ENCODE data around the gene HPS5.
"Not testable (repeated sequence)": the region's sequence is repeated elsewhere in the genome, so short reads cannot be mapped to it uniquely, and the experiment has no call there.

Gene HPS5

GRCh38 chr11:18282626-18283025 is 39.3 kb downstream of the HPS5 start:
- Histone ChIP-seq H3K27me3 (replicated peaks; ENCODE audit: control insufficient read depth, insufficient read depth, low read length) (no peaks in the 10 kb centered on the region), H3K36me3 (ENCODE audit: control insufficient read depth, insufficient read depth, low read length) (peaks cover 15% of the 10 kb centered on the region), H3K4me3 (replicated peaks; ENCODE audit: low read depth, low read length) (no peak overlapping the region)
- TF ChIP-seq CTCF (IDR thresholded peaks at IDR 0.05; ENCODE audit: insufficient read depth, low read length, poor library complexity, severe bottlenecking), result no peak
- no peak for DNase-seq (ENCODE audit: extremely low read depth, insufficient read length)

GRCh38 chr11:18280438-18281045 is 41.4 kb downstream of the HPS5 start:
- no peak for TF ChIP-seq CTCF (IDR thresholded peaks at IDR 0.05; ENCODE audit: insufficient read depth, low read length, poor library complexity, severe bottlenecking)
- H3K36me3 ChIP-seq (ENCODE audit: control insufficient read depth, insufficient read depth, low read length), result peaks cover 10% of the 10 kb centered on the region
- peak overlapping the region; percentile 46 for H3K4me3 ChIP-seq (replicated peaks; ENCODE audit: low read depth, low read length)
- DNase-seq (ENCODE audit: extremely low read depth, insufficient read length), result peak; percentile 26
- H3K27me3 ChIP-seq (replicated peaks; ENCODE audit: control insufficient read depth, insufficient read depth, low read length), result no peaks in the 10 kb centered on the region

GRCh38 chr11:18277565-18278271 is 44.2 kb downstream of the HPS5 start:
- Histone ChIP-seq H3K36me3 (ENCODE audit: control insufficient read depth, insufficient read depth, low read length) (peaks cover 7% of the 10 kb centered on the region), H3K27me3 (replicated peaks; ENCODE audit: control insufficient read depth, insufficient read depth, low read length) (no peaks in the 10 kb centered on the region), H3K4me3 (replicated peaks; ENCODE audit: low read depth, low read length) (no peak overlapping the region)
- no peak for TF ChIP-seq CTCF (IDR thresholded peaks at IDR 0.05; ENCODE audit: insufficient read depth, low read length, poor library complexity, severe bottlenecking)
- DNase-seq (ENCODE audit: extremely low read depth, insufficient read length), result no peak

GRCh38 chr11:18271206-18271605 is 50.7 kb downstream of the HPS5 start:
- Histone ChIP-seq H3K27me3 (replicated peaks; ENCODE audit: control insufficient read depth, insufficient read depth, low read length) (no peaks in the 10 kb centered on the region), H3K36me3 (ENCODE audit: control insufficient read depth, insufficient read depth, low read length) (no peaks in the 10 kb centered on the region), H3K4me3 (replicated peaks; ENCODE audit: low read depth, low read length) (no peak overlapping the region)
- DNase-seq (ENCODE audit: extremely low read depth, insufficient read length), result no peak
- no peak for TF ChIP-seq CTCF (IDR thresholded peaks at IDR 0.05; ENCODE audit: insufficient read depth, low read length, poor library complexity, severe bottlenecking)

GRCh38 chr11:18270102-18270501 is 51.8 kb downstream of the HPS5 start:
- Histone ChIP-seq H3K27me3 (replicated peaks; ENCODE audit: control insufficient read depth, insufficient read depth, low read length) (no peaks in the 10 kb centered on the region), H3K36me3 (ENCODE audit: control insufficient read depth, insufficient read depth, low read length) (no peaks in the 10 kb centered on the region), H3K4me3 (replicated peaks; ENCODE audit: low read depth, low read length) (no peak overlapping the region)
- DNase-seq (ENCODE audit: extremely low read depth, insufficient read length), result no peak
- TF ChIP-seq CTCF (IDR thresholded peaks at IDR 0.05; ENCODE audit: insufficient read depth, low read length, poor library complexity, severe bottlenecking), result no peak

GRCh38 chr11:18269252-18269651 is 52.7 kb downstream of the HPS5 start:
- H3K36me3 ChIP-seq (ENCODE audit: control insufficient read depth, insufficient read depth, low read length); DNase-seq (ENCODE audit: extremely low read depth, insufficient read length); H3K4me3 ChIP-seq (replicated peaks; ENCODE audit: low read depth, low read length); H3K27me3 ChIP-seq (replicated peaks; ENCODE audit: control insufficient read depth, insufficient read depth, low read length): not testable (repeated sequence)

GRCh38 chr11:18267335-18268133 is 54.4 kb downstream of the HPS5 start:
- not testable (repeated sequence) for H3K27me3 ChIP-seq (replicated peaks; ENCODE audit: control insufficient read depth, insufficient read depth, low read length); H3K36me3 ChIP-seq (ENCODE audit: control insufficient read depth, insufficient read depth, low read length); H3K4me3 ChIP-seq (replicated peaks; ENCODE audit: low read depth, low read length)
- peak; percentile 58 for DNase-seq (ENCODE audit: extremely low read depth, insufficient read length)
